Upper lobe of left lung (tissue), 6 donors: ENCODE data around the gene IFT43. TPM values are rescaled to one million over a fixed set of nuclear protein-coding genes. Genes with fewer than 3 reads are reported as not detected.

Source experiments
- ATAC-seq, 2 donors: fragments of 200-7000 bp; cut with Tn5 transposase; one replicate each; pipeline ENCODE4 v1.9.1; 2022; ENCODE audit warnings: mild to moderate bottlenecking in 2 of 2, moderate library complexity in 2 of 2; ENCODE audit not compliant: low FRiP score in 2 of 2
- DNase-seq, 2 donors: peaks; one replicate each; pipeline ENCODE4 v3.0.0-alpha.2; 2019 to 2020
- H3K27ac ChIP-seq, 4 donors: fragments of 200-600 bp; sonication (generic); one replicate each; pipeline ENCODE4 v1.5.1; 2016 to 2019
- H3K27me3 ChIP-seq, 4 donors: fragments of 200-600 bp; sonication (generic); one replicate each; pipeline ENCODE4 v1.5.1; 2017 to 2019
- H3K36me3 ChIP-seq, 4 donors: fragments of 200-600 bp; sonication (generic); one replicate each; pipeline ENCODE4 v1.5.1; 2016 to 2019
- H3K4me1 ChIP-seq, 4 donors: fragments of 200-600 bp; sonication (generic); one replicate each; pipeline ENCODE4 v1.5.1; 2018 to 2019
- H3K4me3 ChIP-seq, 4 donors: fragments of 200-600 bp; sonication (generic); one replicate each; pipeline ENCODE4 v1.5.1; 2017 to 2019; ENCODE audit warnings: mild to moderate bottlenecking in 2 of 4, moderate library complexity in 1 of 4
- H3K9me3 ChIP-seq, 4 donors: fragments of 200-600 bp; sonication (generic); one replicate each; pipeline ENCODE4 v1.5.1; 2018 to 2019
- CTCF ChIP-seq, 6 experiments: fragments of 450-650 bp in 4 of 6; fragments of 200-600 bp in 2 of 6; sonication (generic) in 2 of 6; IDR thresholded peaks; one replicate each; pipeline ENCODE4 v1.5.1; 2016 to 2019; ENCODE audit warnings: antibody characterized with exemption in 6 of 6
- EP300 ChIP-seq, 4 donors: sonication (generic); formaldehyde crosslinking; IDR thresholded peaks; one replicate each; pipeline ENCODE4 v1.5.1; 2017; ENCODE audit warnings: antibody characterized with exemption in 4 of 4, control low read depth in 2 of 4
- POLR2A ChIP-seq, 4 donors: fragments of 450-650 bp; IDR thresholded peaks; one replicate each; pipeline ENCODE4 v1.5.1; 2016 to 2017; ENCODE audit warnings: antibody characterized with exemption in 4 of 4, mild to moderate bottlenecking in 2 of 4
- POLR2AphosphoS5 ChIP-seq, 2 donors: sonication (generic); formaldehyde crosslinking; IDR thresholded peaks; one replicate each; pipeline ENCODE4 v1.5.1; 2017; ENCODE audit warnings: antibody characterized with exemption in 2 of 2
- WGBS, 2 donors: methylation state at CpG; one replicate each; pipeline ENCODE4 v1.1.5; 2017 to 2018; 5-methylcytosine and 5-hydroxymethylcytosine counted together
- total RNA-seq, 6 donors: library from RNA; depleted of rRNA in 4 of 6; stranded (reverse); fragments of >200 nt in 4 of 6; gene quantifications; one replicate each; pipeline versions ENCODE4 v1.1.0 to v1.2.1, GENCODE V29; 2016 to 2021
- donor health status: DM: no; HTN: no; CAD: no; lungs with moderate emphysema.
- donor health status: DM: no; HTN: yes; CAD: no; lungs with severe emphysema.

Gene IFT43
- total RNA-seq, 6 donors from 2014 or later = 16.0 to 44.4 (median 34.9) TPM

DNA sequence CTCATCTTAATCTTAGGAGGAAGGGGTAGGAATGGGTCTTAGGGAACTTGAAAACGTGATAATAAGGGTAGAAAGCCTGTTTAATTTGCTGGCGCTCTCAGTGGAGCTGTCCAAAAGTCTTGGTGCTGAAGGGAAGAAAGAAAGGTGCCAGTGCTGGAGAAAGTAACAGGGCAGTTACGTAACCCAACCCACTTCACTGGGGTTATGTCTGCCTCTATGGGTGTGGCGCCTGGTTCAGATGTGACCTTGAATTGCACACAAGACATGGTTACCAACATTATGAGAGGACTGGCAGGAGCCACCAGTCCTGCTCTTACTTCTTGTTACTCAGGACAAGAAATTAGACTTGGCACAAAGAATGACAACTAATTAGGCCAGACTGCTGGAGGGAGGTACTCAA, 147.5 kb downstream of the IFT43 start:
- H3K4me1 ChIP-seq = peaks cover 0 to 9% (median 4%) of the 10 kb centered on the region in 4 donors
- H3K27ac ChIP-seq = no peak overlapping the region
- DNase-seq = no peak
- peaks cover 0 to 11% (median 5%) of the 10 kb centered on the region in 4 donors for H3K27me3 ChIP-seq
- no peak overlapping the region for H3K4me3 ChIP-seq
- 16 to 20% methylated on average over 4 of the region's 4 CpGs for WGBS, 2 donors
- no peak for TF ChIP-seq POLR2A (IDR thresholded peaks at IDR 0.05)
- TF ChIP-seq EP300 (IDR thresholded peaks at IDR 0.05) = no peak
- no peak for TF ChIP-seq POLR2AphosphoS5 (IDR thresholded peaks at IDR 0.05)
- no peak for TF ChIP-seq CTCF (IDR thresholded peaks at IDR 0.05)
- H3K36me3 ChIP-seq = no peaks in the 10 kb centered on the region
- H3K9me3 ChIP-seq = no peaks in the 10 kb centered on the region
- no peak for ATAC-seq

Other genes starting within 250 kb of the IFT43 start
- gene TGFB3, start 3.8 kb upstream of the IFT43 start, total RNA-seq = 10 to 100 TPM in 5 of 6 donors, 1 to 10 TPM in 1; 6.5 to 28.6 (median 12.3) TPM
- 10 to 100 TPM; 22.4 to 52.0 (median 39.5) TPM for gene GPATCH2L, start 166.2 kb downstream of the IFT43 start, total RNA-seq